Activated CD4-positive, alpha-beta T cell treated with anti-CD3 and anti-CD28 coated beads, Interleukin-2, amount 10 ng/mL, durations not matched to agents 7 days and 5 days (primary cell): ENCODE results near the gene ACAP2. TPM values are rescaled to one million over a fixed set of nuclear protein-coding genes. Genes with fewer than 3 reads are reported as not detected.

Source experiments
- total RNA-seq, 2 experiments: library from RNA; stranded (reverse); gene quantifications; one replicate each; pipeline ENCODE4 v1.2.3, GENCODE V29; 2021

Gene ACAP2
- total RNA-seq, 2 experiments from 2014 or later, result 71.1 to 79.1 TPM

Other genes with a start within 250 kb of the ACAP2 start
- 1 to 10 TPM; 7.7 to 7.8 TPM for gene XXYLT1, start 171.9 kb downstream of the ACAP2 start, total RNA-seq
- gene PPP1R2, start 100.3 kb upstream of the ACAP2 start, total RNA-seq, result 10 to 100 TPM; 85.9 to 94.3 TPM
- not detected for gene APOD, start 140.9 kb upstream of the ACAP2 start, total RNA-seq